Fibroblast of mammary gland (primary cell): Measurements from ENCODE around the gene TDRD7.
"Not testable (repeated sequence)": the region's sequence is repeated elsewhere in the genome, so short reads cannot be mapped to it uniquely, and the experiment has no call there.

Experiments
- DNase-seq: peaks from one replicate; pipeline ENCODE4 v3.0.0-alpha.2; 2010; ENCODE audit warnings: low read depth
- H3K4me3 ChIP-seq: 2 replicates; pipeline ENCODE4 v1.5.1; 2011; ENCODE audit warnings: low read depth, mild to moderate bottlenecking, low read length, moderate library complexity; ENCODE audit not compliant: control insufficient read depth
- CTCF ChIP-seq: conservative IDR thresholded peaks from 2 replicates; pipeline ENCODE4 v1.5.1; 2011; ENCODE audit warnings: low read depth, low read length, inconsistent platforms; ENCODE audit not compliant: control insufficient read depth, insufficient read depth

Gene TDRD7

GRCh38 chr9:97491216-97491999 is 79.5 kb downstream of the TDRD7 start:
- TF ChIP-seq CTCF: no peak
- H3K4me3 ChIP-seq: no peak overlapping the region
- DNase-seq: no peak

- DNase-seq, H3K4me3 ChIP-seq: not testable (repeated sequence)
Observed at GRCh38 chr9:97497558-97498375, 85.9 kb downstream of the TDRD7 start.

GRCh38 chr9:97498846-97499245 is 87.0 kb downstream of the TDRD7 start:
- DNase-seq, H3K4me3 ChIP-seq: not testable (repeated sequence)

GRCh38 chr9:97500263-97500662 is 88.4 kb downstream of the TDRD7 start:
- no peak for TF ChIP-seq CTCF
- no peak overlapping the region for H3K4me3 ChIP-seq
- no peak for DNase-seq

- TF ChIP-seq CTCF: no peak
- no peak for DNase-seq
- H3K4me3 ChIP-seq: no peak overlapping the region
Observed at GRCh38 chr9:97500765-97501176, 88.9 kb downstream of the TDRD7 start.

- DNase-seq: no peak
- no peak for TF ChIP-seq CTCF
- H3K4me3 ChIP-seq: peak within 1 kb of the TSS; percentile 32
Observed at GRCh38 chr9:97501177-97501971, 89.5 kb downstream of the TDRD7 start, which contains the start of gene TMOD1. Gene TMOD1, plus strand, starts transcription at chr9:97501666. Its CDS starts 22,523 bp downstream, at chr9:97524189.

GRCh38 chr9:97501972-97502221 is 90.0 kb downstream of the TDRD7 start:
- peak overlapping the region; percentile 32 for H3K4me3 ChIP-seq
- TF ChIP-seq CTCF: no peak
- DNase-seq: no peak
